AG04449 (cell line): Measurements from ENCODE around the gene APEX2.

ENCODE experiments used
- CTCF ChIA-PET: fragments of 350-600 bp; formaldehyde crosslinking; extraction: SDS; loops from one replicate; lab custom pipeline; 2021; ENCODE audit warnings: antibody characterized with exemption; lab: Yijun Ruan, JAX
- POLR2A ChIA-PET: fragments of 400-600, 350-600 bp; formaldehyde crosslinking; extraction: SDS; loops from one replicate; lab custom pipeline; 2020; ENCODE audit warnings: antibody characterized with exemption, inconsistent platforms; lab: Yijun Ruan, JAX
- DNase-seq: peaks from one replicate; pipeline ENCODE4 v3.0.0-alpha.2; 2010; ENCODE audit warnings: low read depth, low spot score
- H3K4me3 ChIP-seq: 2 replicates; pipeline ENCODE4 v1.5.1; 2011; ENCODE audit warnings: low read depth, mild to moderate bottlenecking, control low read depth, low read length
- TF ChIP-seq, protein P1 (sequence below): IDR thresholded peaks from one replicate; pipeline ENCODE4 v1.5.1; 2011; ENCODE audit warnings: mild to moderate bottlenecking, moderate library complexity, low read length, control low read depth, inconsistent platforms; ENCODE audit not compliant: insufficient read depth; ENCODE audit errors: missing control alignments

Gene APEX2

DNA sequence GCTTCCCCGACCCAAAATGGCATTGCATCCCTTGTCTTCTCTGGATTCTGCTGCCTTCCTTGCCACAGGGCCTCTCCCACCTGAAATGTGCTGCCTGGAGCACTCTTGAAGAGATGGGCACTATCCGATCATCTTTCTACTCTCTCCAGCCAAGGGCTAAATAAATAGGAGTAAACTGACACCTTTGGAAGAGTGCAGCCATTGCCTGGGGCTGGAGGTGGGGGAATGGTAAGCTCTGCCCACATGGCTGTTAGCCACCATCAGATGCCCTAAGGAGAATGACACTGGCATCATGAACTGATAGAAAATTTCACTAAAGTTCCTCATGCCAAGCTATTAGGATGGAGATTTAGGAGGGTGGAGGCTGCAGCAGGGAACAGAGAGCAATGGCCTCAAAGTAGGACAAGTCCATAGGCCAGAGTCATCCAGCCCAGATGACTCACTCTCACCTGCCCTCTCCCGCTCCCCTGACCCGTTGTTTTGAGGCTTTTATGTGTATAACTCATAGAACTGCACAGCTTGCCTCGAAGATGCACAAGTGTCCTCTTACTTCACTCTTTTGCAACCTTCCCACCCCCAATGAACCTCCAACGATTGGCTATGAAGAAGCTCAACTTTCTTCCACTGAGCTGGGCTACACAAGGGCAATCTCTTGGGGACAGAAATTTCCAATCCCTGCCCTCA lies 5.4 kb upstream of the APEX2 start:
- TF ChIP-seq, protein P1, sequence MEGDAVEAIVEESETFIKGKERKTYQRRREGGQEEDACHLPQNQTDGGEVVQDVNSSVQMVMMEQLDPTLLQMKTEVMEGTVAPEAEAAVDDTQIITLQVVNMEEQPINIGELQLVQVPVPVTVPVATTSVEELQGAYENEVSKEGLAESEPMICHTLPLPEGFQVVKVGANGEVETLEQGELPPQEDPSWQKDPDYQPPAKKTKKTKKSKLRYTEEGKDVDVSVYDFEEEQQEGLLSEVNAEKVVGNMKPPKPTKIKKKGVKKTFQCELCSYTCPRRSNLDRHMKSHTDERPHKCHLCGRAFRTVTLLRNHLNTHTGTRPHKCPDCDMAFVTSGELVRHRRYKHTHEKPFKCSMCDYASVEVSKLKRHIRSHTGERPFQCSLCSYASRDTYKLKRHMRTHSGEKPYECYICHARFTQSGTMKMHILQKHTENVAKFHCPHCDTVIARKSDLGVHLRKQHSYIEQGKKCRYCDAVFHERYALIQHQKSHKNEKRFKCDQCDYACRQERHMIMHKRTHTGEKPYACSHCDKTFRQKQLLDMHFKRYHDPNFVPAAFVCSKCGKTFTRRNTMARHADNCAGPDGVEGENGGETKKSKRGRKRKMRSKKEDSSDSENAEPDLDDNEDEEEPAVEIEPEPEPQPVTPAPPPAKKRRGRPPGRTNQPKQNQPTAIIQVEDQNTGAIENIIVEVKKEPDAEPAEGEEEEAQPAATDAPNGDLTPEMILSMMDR: no peak
- H3K4me3 ChIP-seq: no peak overlapping the region
- ChIA-PET POLR2A (no interaction called here), CTCF (no interaction called here)
- DNase-seq: no peak

GRCh38 chrX:54995621-54996020 lies 4.5 kb upstream of the APEX2 start:
- ChIA-PET CTCF (no interaction called here), POLR2A (no interaction called here)
- no peak for DNase-seq
- H3K4me3 ChIP-seq: no peak overlapping the region
- TF ChIP-seq, protein P1: no peak

GRCh38 chrX:55004231-55004630 lies 4.1 kb downstream of the APEX2 start:
- ChIA-PET POLR2A (no interaction called here), CTCF (no interaction called here)
- TF ChIP-seq, protein P1: no peak
- no peak for DNase-seq
- H3K4me3 ChIP-seq: no peak overlapping the region

GRCh38 chrX:55005256-55005655 lies 5.1 kb downstream of the APEX2 start:
- POLR2A ChIA-PET: no interaction called here
- DNase-seq: no peak
- TF ChIP-seq, protein P1: no peak
- no peak overlapping the region for H3K4me3 ChIP-seq
- CTCF ChIA-PET: no interaction called here

DNA sequence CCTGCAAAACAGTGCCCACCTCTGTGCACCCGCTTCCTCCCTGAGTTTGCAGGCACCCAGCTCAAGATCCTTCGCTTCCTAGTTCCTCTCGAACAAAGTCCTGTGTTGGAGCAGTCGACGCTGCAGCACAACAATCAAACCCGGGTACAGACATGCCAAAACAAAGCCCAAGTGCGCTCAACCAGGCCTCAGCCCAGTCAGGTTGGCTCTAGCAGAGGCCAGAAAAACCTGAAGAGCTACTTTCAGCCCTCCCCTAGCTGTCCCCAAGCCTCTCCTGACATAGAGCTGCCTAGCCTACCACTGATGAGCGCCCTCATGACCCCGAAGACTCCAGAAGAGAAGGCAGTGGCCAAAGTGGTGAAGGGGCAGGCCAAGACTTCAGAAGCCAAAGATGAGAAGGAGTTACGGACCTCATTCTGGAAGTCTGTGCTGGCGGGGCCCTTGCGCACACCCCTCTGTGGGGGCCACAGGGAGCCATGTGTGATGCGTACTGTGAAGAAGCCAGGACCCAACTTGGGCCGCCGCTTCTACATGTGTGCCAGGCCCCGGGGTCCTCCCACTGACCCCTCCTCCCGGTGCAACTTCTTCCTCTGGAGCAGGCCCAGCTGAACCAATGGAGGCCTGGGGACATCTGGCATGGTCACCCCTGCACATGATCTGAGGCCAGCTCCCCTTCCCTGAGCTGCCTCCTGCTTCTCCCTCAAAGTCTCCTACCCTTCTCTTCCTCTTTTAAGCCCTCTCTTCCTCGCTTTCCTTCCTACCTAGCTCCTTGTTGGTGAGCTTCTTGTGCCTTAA lies 6.9 kb downstream of the APEX2 start:
- TF ChIP-seq, protein P1: no peak
- no peak for DNase-seq
- ChIA-PET CTCF (interaction anchor here (1.1 kb wide), 1 partner anchor 9 kb away, joined by 3 read pairs; no protein-coding TSS in a partner anchor), POLR2A (no interaction called here)
- H3K4me3 ChIP-seq: no peak overlapping the region

DNA sequence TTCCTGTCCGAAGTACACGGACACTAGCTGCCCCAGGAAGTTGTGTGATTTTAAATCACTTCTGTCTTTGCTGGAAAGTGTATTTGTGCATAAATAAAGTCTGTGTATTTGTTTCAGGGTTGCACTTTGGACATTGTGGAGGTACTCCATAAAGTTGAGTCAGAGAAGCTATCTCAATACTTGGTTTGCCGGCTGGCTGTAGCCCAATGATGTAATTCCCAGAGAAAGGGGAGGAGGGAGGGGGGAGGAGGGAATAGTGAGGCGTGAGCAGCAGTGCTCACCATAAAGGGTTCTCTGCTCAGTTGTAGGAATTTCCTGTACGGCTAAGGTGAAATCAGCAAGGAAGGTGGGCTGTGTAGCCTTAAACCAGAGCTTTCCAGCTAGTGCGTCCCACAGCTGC lies 7.5 kb downstream of the APEX2 start:
- ChIA-PET CTCF (interaction anchor here (1.0 to 1.1 kb wide), 2 partner anchors 9 to 49 kb away, joined by 3 read pairs; no protein-coding TSS in a partner anchor), POLR2A (no interaction called here)
- TF ChIP-seq, protein P1: no peak
- no peak overlapping the region for H3K4me3 ChIP-seq
- DNase-seq: no peak
